HL-60 (cell line): ENCODE measurements around the gene SCD.

Experiments used
- DNase-seq, 2 experiments: peaks; one replicate each; pipeline ENCODE4 v3.0.0-alpha.2; 2010 to 2020; ENCODE audit warnings: low read depth in 1 of 2, low spot score in 1 of 2
- H3K27ac ChIP-seq: fragments of 250-450 bp; sonication (Bioruptor Pico); replicated peaks from 2 replicates; pipeline ENCODE4 v1.5.1; 2020; ENCODE audit warnings: mild to moderate bottlenecking, moderate library complexity
- H3K27me3 ChIP-seq: fragments of 250-450 bp; sonication (Bioruptor Pico); 2 replicates; pipeline ENCODE4 v1.5.1; 2021; ENCODE audit warnings: mild to moderate bottlenecking, moderate library complexity; ENCODE audit not compliant: insufficient read depth, poor library complexity, severe bottlenecking
- H3K4me3 ChIP-seq: replicated peaks from 2 replicates; pipeline ENCODE4 v1.5.1; 2011; ENCODE audit warnings: mild to moderate bottlenecking, control low read depth, low read length; ENCODE audit not compliant: insufficient read depth
- GABPA ChIP-seq: IDR thresholded peaks from 2 replicates; pipeline ENCODE4 v1.6.1; 2012; ENCODE audit warnings: low read depth
- POLR2AphosphoS5 ChIP-seq: IDR thresholded peaks from 2 replicates; pipeline ENCODE4 v1.6.1; 2012; ENCODE audit warnings: low read depth
- REST ChIP-seq: IDR thresholded peaks from 2 replicates; pipeline ENCODE4 v1.6.1; 2012; ENCODE audit warnings: low read depth; ENCODE audit not compliant: insufficient replicate concordance
- SPI1 ChIP-seq: IDR thresholded peaks from 2 replicates; pipeline ENCODE4 v1.6.1; 2012; ENCODE audit warnings: low read depth, mild to moderate bottlenecking, borderline replicate concordance
- TF ChIP-seq, protein P1 (sequence below): IDR thresholded peaks from one replicate; pipeline ENCODE4 v1.5.1; 2011; ENCODE audit warnings: low read length, control low read depth, inconsistent platforms; ENCODE audit not compliant: insufficient read depth

SCD gene

GRCh38 chr10:100395626-100396025 lies 48.6 kb downstream of the SCD start:
- H3K4me3 ChIP-seq, result no peak overlapping the region
- TF ChIP-seq POLR2AphosphoS5 (no peak), GABPA (no peak), SPI1 (no peak), REST (no peak)
- TF ChIP-seq, protein P1, sequence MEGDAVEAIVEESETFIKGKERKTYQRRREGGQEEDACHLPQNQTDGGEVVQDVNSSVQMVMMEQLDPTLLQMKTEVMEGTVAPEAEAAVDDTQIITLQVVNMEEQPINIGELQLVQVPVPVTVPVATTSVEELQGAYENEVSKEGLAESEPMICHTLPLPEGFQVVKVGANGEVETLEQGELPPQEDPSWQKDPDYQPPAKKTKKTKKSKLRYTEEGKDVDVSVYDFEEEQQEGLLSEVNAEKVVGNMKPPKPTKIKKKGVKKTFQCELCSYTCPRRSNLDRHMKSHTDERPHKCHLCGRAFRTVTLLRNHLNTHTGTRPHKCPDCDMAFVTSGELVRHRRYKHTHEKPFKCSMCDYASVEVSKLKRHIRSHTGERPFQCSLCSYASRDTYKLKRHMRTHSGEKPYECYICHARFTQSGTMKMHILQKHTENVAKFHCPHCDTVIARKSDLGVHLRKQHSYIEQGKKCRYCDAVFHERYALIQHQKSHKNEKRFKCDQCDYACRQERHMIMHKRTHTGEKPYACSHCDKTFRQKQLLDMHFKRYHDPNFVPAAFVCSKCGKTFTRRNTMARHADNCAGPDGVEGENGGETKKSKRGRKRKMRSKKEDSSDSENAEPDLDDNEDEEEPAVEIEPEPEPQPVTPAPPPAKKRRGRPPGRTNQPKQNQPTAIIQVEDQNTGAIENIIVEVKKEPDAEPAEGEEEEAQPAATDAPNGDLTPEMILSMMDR, result no peak
- H3K27me3 ChIP-seq, result no peaks in the 10 kb centered on the region
- no peak for DNase-seq
- H3K27ac ChIP-seq, result no peak overlapping the region

GRCh38 chr10:100396605-100397004 lies 49.6 kb downstream of the SCD start:
- Histone ChIP-seq H3K27ac (no peak overlapping the region), H3K27me3 (no peaks in the 10 kb centered on the region), H3K4me3 (no peak overlapping the region)
- no peak for DNase-seq
- TF ChIP-seq SPI1, result no peak
- TF ChIP-seq, protein P1, result no peak
- TF ChIP-seq POLR2AphosphoS5, result no peak
- no peak for TF ChIP-seq GABPA
- TF ChIP-seq REST, result no peak

GRCh38 chr10:100401631-100402328 lies 54.7 kb downstream of the SCD start:
- no peak overlapping the region for H3K27ac ChIP-seq
- H3K4me3 ChIP-seq, result no peak overlapping the region
- H3K27me3 ChIP-seq, result no peaks in the 10 kb centered on the region
- TF ChIP-seq SPI1 (no peak), REST (no peak), GABPA (no peak), POLR2AphosphoS5 (no peak)
- TF ChIP-seq, protein P1, result no peak
- no peak for DNase-seq
